Small intestine (tissue), 7 donors: ENCODE results near the gene SNX8. TPM values are rescaled to one million over a fixed set of nuclear protein-coding genes. Genes with fewer than 3 reads are reported as not detected.

Experiments
- DNase-seq, 2 donors: peaks; one replicate each; pipeline versions ENCODE4 v3.0.0 to v3.0.0-alpha.2; 2013
- FAIRE-seq: peaks from 2 replicates; lab custom pipeline; 2012; peaks lifted over from hg19 to GRCh38; lab: Jason Lieb, UNC
- H3K27ac ChIP-seq, 3 donors: one replicate each; pipeline ENCODE4 v1.5.1; 2013; ENCODE audit warnings: low read length in 2 of 3, mild to moderate bottlenecking in 2 of 3, control low read depth in 1 of 3, inconsistent platforms in 1 of 3, low read depth in 1 of 3, moderate library complexity in 1 of 3
- H3K27me3 ChIP-seq, 3 donors: one replicate each; pipeline ENCODE4 v1.6.1; 2013; ENCODE audit warnings: low read length in 3 of 3, inconsistent platforms in 1 of 3; ENCODE audit not compliant: control insufficient read depth in 3 of 3, insufficient read depth in 3 of 3
- H3K36me3 ChIP-seq, 3 donors: one replicate each; pipeline ENCODE4 v1.6.1; 2013; ENCODE audit warnings: low read length in 3 of 3, inconsistent platforms in 1 of 3, low read depth in 1 of 3, mild to moderate bottlenecking in 1 of 3, moderate library complexity in 1 of 3; ENCODE audit not compliant: control insufficient read depth in 3 of 3, insufficient read depth in 2 of 3
- H3K4me1 ChIP-seq, 3 donors: one replicate each; pipeline ENCODE4 v1.6.1; 2013; ENCODE audit warnings: low read length in 2 of 3, inconsistent platforms in 1 of 3, low read depth in 1 of 3, mild to moderate bottlenecking in 1 of 3, moderate library complexity in 1 of 3; ENCODE audit not compliant: control insufficient read depth in 3 of 3, insufficient read depth in 2 of 3
- H3K4me3 ChIP-seq, 3 donors: one replicate each; pipeline ENCODE4 v1.5.1; 2013; ENCODE audit warnings: low read length in 3 of 3, control low read depth in 1 of 3, inconsistent platforms in 1 of 3, low read depth in 1 of 3, mild to moderate bottlenecking in 1 of 3, moderate library complexity in 1 of 3
- H3K9me3 ChIP-seq, 2 donors: one replicate each; pipeline ENCODE4 v1.6.1; 2013; ENCODE audit warnings: low read depth in 1 of 2, low read length in 1 of 2; ENCODE audit not compliant: control insufficient read depth in 2 of 2, insufficient read depth in 1 of 2
- WGBS, 3 donors: extraction: QIAGEN DNeasy Blood & Tissue Kit; methylation state at CpG; one replicate each; pipeline ENCODE4 v1.1.7; 2013; 5-methylcytosine and 5-hydroxymethylcytosine counted together
- polyA plus RNA-seq, 4 donors: library from polyadenylated mRNA; stranded (reverse) in 3 of 4; unstranded in 1 of 4; fragments of 200-250 nt in 3 of 4; fragments of 120-200 nt in 1 of 4; gene quantifications; one replicate each; pipeline versions ENCODE4 v1.2.1 to v1.2.3, GENCODE V29; 2013
- donor health status: healthy with polysubstance abuse.
- donor health status: control.
- donor health status: control.
- donor health status: Bipolar disorder and iron deficiency.
- donor health status: healthy.

The SNX8 gene
- polyA plus RNA-seq, 4 donors, result 17.5 to 39.7 (median 19.2) TPM

- no peak overlapping the region for H3K27ac ChIP-seq
- H3K9me3 ChIP-seq, result no peaks in the 10 kb centered on the region
- H3K4me3 ChIP-seq, result peak overlapping the region; percentile 87 to 100 (median 96)
- FAIRE-seq, result no peak
- DNase-seq, result no peak
- peaks cover 0 to 37% (median 0%) of the 10 kb centered on the region in 3 donors for H3K36me3 ChIP-seq
- WGBS, 3 donors, result 1 to 4% (median 3%) methylated on average over 9 of the region's 9 CpGs
- peaks cover 0 to 13% (median 5%) of the 10 kb centered on the region in 3 donors for H3K4me1 ChIP-seq
- no peaks in the 10 kb centered on the region for H3K27me3 ChIP-seq
Measured at GRCh38 chr7:2355705-2356008, 41.4 kb upstream of the SNX8 start.

- no peak for FAIRE-seq
- DNase-seq, result peak; percentile 24 to 50
- H3K4me1 ChIP-seq, result peaks cover 0 to 13% (median 5%) of the 10 kb centered on the region in 3 donors
Measured at GRCh38 chr7:2354939-2355704, 40.9 kb upstream of the SNX8 start.

GRCh38 chr7:2354186-2354938, 40.1 kb upstream of the SNX8 start, which contains the start of gene EIF3B:
Gene EIF3B, plus strand, starts transcription at chr7:2354827. Its CDS starts 95 bp downstream, at chr7:2354922.
- no peaks in the 10 kb centered on the region for H3K9me3 ChIP-seq
- FAIRE-seq (no peak), DNase-seq (peak; percentile 92 to 98)
- peaks cover 0 to 34% (median 0%) of the 10 kb centered on the region in 3 donors for H3K36me3 ChIP-seq
- peak within 1 kb of the TSS; percentile 70 to 100 (median 98) for H3K27ac ChIP-seq
- 0 to 1% (median 0%) methylated on average over 54 to 55 of the region's 55 CpGs for WGBS, 3 donors
- peaks cover 0 to 13% (median 5%) of the 10 kb centered on the region in 3 donors for H3K4me1 ChIP-seq
- peak within 1 kb of the TSS; percentile 87 to 100 (median 96) for H3K4me3 ChIP-seq
- no peaks in the 10 kb centered on the region for H3K27me3 ChIP-seq

More at GRCh38 chr7:2354939-2355704, 40.9 kb upstream of the SNX8 start:
- peak overlapping the region; percentile 87 to 100 (median 96) for H3K4me3 ChIP-seq
- H3K9me3 ChIP-seq, result no peaks in the 10 kb centered on the region
- H3K27me3 ChIP-seq, result no peaks in the 10 kb centered on the region
- 0 to 1% (median 0%) methylated on average over 59 to 92 of the region's 92 CpGs for WGBS, 3 donors
- H3K27ac ChIP-seq, result peak overlapping the region in 2 of 3 donors; percentile 70 to 100
- H3K36me3 ChIP-seq, result peaks cover 0 to 36% (median 0%) of the 10 kb centered on the region in 3 donors

- FAIRE-seq, result no peak
- H3K9me3 ChIP-seq, result no peaks in the 10 kb centered on the region
- H3K36me3 ChIP-seq, result peaks cover 0 to 30% (median 0%) of the 10 kb centered on the region in 3 donors
- peaks cover 0 to 13% (median 5%) of the 10 kb centered on the region in 3 donors for H3K4me1 ChIP-seq
- WGBS, 3 donors, result 0 to 1% (median 0%) methylated on average over 26 of the region's 26 CpGs
- peak; percentile 86 to 96 for DNase-seq
- peak overlapping the region; percentile 38 to 100 (median 87) for H3K4me3 ChIP-seq
- no peaks in the 10 kb centered on the region for H3K27me3 ChIP-seq
- peak overlapping the region; percentile 70 to 100 (median 98) for H3K27ac ChIP-seq
Measured at GRCh38 chr7:2353936-2354185, 39.6 kb upstream of the SNX8 start.

GRCh38 chr7:2353113-2353935, 39.1 kb upstream of the SNX8 start:
- DNase-seq (no peak), FAIRE-seq (no peak)
- no peaks in the 10 kb centered on the region for H3K27me3 ChIP-seq
- peak overlapping the region in 2 of 3 donors; percentile 87 to 100 for H3K4me3 ChIP-seq
- H3K27ac ChIP-seq, result peak overlapping the region in 2 of 3 donors; percentile 98 to 100
- no peaks in the 10 kb centered on the region for H3K9me3 ChIP-seq
- peaks cover 0 to 24% (median 0%) of the 10 kb centered on the region in 3 donors for H3K36me3 ChIP-seq
- H3K4me1 ChIP-seq, result peaks cover 0 to 13% (median 5%) of the 10 kb centered on the region in 3 donors
- 55 to 68% (median 64%) methylated on average over 22 of the region's 22 CpGs for WGBS, 3 donors

- Histone ChIP-seq H3K27me3 (no peaks in the 10 kb centered on the region), H3K9me3 (no peaks in the 10 kb centered on the region), H3K27ac (no peak overlapping the region), H3K4me3 (no peak overlapping the region), H3K36me3 (peaks cover 0 to 5% (median 0%) of the 10 kb centered on the region in 3 donors), H3K4me1 (peaks cover 0 to 4% (median 0%) of the 10 kb centered on the region in 3 donors)
- WGBS, 3 donors, result 92 to 94% (median 93%) methylated on average over 12 of the region's 12 CpGs
- DNase-seq (no peak), FAIRE-seq (no peak)
Measured at GRCh38 chr7:2350861-2351260, 36.6 kb upstream of the SNX8 start.

- peaks cover 0 to 4% (median 0%) of the 10 kb centered on the region in 3 donors for H3K4me1 ChIP-seq
- H3K9me3 ChIP-seq, result no peaks in the 10 kb centered on the region
- no peak overlapping the region for H3K27ac ChIP-seq
- DNase-seq (no peak), FAIRE-seq (no peak)
- 89 to 94% (median 93%) methylated on average over 9 of the region's 9 CpGs for WGBS, 3 donors
- H3K36me3 ChIP-seq, result peaks cover 0 to 5% (median 0%) of the 10 kb centered on the region in 3 donors
- H3K27me3 ChIP-seq, result no peaks in the 10 kb centered on the region
- H3K4me3 ChIP-seq, result no peak overlapping the region
Measured at GRCh38 chr7:2350055-2350454, 35.8 kb upstream of the SNX8 start.
